GM21390 (cell line): ENCODE measurements around the gene GRAP.
"Not testable (repeated sequence)": the region's sequence is repeated elsewhere in the genome, so short reads cannot be mapped to it uniquely, and the experiment has no call there.

Experiments used
- ATAC-seq: cut with Tn5 transposase; IDR thresholded peaks from one replicate; pipeline ENCODE4 v1.9.1; 2021; ENCODE audit not compliant: unreplicated experiment

GRAP gene

DNA sequence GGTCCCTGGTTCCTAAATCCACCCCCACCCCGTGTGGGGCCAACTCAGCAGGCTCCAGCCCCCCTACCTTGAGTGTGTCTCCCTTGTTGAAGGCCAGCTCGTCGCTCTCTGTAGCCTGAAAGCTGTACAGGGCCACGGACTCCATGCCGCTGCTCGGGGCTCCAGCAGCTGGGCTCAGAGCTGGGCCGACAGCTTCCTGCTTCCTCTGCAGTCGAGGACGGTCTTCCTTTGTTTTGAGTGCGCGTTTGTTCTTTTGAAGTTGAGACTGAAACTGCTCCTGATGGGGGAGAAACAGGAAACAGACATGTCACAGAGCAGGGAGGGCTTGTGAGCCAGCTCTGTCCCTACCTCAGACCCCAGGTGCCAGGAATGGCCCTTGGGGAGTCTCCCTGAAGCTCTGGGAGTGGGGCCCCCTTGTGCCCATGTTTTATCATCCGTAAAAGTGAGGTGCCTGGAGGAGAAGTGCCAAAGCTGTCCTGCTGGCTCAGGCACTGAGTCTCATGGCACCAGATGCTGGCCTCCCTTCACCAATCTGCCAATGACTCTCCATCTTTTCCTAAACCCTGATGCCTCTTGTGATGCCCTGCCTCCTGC, at the start of gene GRAP:
Gene GRAP, minus strand, starts transcription at position 176 of the 594 bp plus-strand sequence. Its CDS starts 31 bp downstream, at position 145.
- ATAC-seq, result not testable (repeated sequence)

- ATAC-seq, result not testable (repeated sequence)
Observed at GRCh38 chr17:19093684-19094438, 47.1 kb upstream of the GRAP start.

DNA sequence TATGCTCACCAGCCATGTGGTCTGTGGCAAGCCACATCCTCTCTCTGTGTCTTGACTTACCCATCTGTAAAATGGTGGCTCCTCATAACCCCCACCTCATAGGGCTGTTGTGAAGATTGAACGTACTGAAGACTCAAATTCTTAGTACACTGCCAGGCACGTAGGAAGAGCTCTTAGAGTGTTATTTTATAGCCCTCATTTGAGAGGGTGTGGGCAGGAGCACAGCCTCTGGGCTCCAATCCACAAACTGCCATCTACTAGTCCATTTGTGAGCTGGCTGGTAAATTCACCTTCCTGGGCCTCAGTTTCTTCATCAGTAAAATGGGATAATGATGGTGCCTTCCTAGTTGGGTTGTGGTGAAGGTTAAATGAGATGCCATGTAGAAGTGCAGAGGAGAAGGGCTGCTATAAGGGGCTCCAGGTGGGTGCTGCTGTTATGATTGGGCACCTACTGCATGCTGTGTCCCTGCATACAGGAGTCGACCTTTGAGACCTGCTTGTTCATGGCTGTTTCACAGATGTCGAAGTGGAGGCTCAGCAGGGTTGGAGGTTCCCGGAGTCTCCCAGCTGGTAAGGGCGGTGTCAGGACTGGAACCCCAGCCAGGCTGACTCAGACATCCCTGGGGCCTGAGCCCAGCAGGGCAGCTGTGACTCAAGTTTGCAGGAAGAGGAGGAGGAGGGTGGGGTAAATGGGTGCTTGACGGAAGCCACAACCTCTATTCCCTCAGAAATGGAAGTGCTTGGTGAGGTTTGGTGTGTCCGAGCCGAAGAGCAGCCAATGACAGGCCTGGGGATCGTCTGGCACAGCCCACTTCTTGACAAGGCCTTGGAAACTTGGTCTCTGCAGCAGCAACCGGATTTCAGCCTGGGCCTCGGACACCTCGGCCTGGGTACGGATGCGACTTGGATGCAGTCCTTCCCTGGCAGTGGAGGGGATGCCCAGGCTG, 46.3 kb upstream of the GRAP start:
- not testable (repeated sequence) for ATAC-seq

GRCh38 chr17:19090058-19090772, 43.5 kb upstream of the GRAP start:
- ATAC-seq, result not testable (repeated sequence)

DNA sequence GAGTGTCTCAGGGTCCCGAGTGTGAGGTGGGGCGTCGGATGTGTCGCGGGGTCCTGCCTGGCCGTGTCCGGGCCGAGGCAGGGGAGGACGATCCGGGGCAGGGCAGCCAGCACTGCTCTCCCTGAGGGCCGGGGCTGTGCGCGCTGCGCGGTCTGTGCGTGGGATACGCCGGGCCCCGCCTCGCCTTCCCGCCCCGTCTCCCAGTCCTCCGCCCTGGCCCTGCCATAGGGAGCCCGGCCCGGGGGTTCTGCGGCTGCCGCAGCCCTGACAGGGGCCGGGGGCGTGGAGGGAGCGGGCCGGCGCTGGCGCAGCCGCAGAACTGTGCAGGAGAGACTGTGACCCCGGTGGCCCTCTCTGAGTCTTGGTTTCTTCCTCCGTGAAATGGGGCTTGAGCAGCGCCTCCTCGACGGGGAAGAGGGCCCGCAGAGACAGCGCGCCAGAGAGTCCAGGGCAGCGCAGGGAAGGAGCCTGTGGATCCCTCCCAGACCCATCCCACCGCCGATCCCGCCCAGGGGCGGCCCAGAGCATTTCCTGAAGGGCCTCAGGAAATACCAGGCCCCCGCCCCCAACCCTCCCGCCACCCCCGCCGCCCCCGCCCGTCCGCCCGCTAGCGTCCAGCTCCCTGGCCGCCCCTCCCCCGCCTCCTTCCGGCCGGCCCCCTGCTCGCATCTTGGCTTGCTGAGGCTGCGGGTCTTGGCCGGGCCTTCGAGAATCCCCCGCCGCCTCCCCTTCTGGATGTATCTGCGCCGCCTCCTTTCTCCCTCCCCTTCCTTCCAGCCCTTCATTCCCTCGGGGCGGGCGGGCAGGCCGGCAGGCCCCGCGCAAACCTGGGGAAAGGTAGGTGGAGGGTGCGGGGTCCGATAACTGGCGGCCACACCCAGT, 42.3 kb upstream of the GRAP start:
- ATAC-seq, result not testable (repeated sequence)

GRCh38 chr17:19077386-19077785, 30.6 kb upstream of the GRAP start:
- not testable (repeated sequence) for ATAC-seq

DNA sequence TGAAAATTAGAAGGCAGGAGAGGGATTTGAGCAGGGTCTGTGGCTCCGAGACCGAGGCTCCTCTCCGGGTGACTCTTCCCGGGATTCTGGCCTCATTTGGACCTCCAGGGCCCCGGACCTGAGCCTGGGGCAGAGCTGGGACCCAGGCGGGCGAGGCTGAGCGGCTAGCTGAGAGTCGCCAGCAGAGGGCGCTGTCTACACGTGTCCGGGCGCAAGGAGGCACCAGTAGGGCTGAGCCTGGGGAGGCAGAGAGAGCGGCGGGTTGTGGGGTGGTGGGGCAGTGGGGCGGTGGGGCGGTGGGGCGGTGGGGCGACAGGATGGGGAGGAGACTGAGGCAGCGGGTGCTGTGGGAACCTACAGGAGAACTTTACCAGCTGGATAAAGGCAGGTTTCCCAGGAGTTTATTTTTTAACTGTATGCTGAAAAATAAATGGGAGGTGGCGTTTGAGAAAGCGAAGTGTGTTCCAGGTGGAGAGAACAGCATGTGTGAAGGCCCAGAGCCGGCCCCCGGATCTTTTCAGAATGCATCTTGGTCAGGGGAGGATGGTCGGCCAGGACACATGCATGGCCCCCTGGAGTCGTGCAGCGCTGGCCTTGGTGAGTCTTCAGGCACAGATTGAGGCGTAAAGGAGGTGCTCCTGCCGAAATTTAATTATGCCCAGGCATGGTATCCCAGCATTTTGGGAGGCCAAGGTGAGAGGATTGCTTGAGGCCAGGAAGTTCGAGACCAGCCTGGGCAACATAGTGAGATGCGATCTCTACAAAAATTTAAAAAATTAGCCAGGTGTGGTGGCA, 29.8 kb upstream of the GRAP start:
- peak; percentile 53 for ATAC-seq

DNA sequence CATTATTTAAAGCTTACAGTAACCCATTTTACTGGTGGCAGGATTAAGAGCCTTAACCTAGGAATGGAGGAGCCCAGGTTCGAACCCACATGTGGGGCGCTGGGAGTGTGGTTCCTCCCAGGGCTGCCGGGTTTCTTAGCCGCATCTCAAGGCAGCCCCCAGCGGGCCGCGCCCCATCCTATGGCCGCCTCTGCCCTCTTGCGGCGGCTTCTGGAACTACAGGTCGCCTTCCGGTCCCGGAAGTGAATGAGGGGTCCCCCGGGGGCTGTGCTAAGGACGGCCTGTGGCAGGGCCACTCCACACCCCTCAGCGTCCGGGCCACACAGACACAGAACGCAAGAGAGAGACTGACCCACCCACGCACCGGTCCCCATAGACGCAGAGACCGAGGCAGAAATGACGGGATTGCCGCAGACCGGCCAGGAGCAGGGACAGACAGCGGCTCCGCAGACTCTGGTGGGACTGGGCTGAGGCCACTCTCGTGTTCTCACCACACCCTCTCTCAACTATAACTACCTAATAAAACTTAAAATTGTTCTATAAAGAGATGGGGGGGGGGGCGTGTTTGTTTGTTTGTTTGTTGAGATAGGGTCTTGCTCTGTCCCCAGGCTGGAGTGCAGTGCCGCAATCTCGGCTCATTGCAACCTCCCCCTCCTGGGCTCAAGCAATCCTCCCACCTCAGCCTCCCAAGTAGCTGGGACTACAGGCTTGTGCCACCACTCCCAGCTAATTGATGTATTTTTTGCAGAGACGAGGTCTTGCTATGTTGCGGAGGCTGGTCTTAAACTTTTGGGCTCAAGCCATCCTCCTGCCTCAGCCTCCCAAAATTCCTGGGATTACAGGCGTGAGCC, 23.8 kb upstream of the GRAP start:
- ATAC-seq, result not testable (repeated sequence)

GRCh38 chr17:19064378-19064777, 17.6 kb upstream of the GRAP start:
- not testable (repeated sequence) for ATAC-seq

GRCh38 chr17:19063326-19063956, 16.7 kb upstream of the GRAP start:
- peak; percentile 45 for ATAC-seq

- peak; percentile 63 for ATAC-seq
Observed at GRCh38 chr17:19062718-19063325, 16.1 kb upstream of the GRAP start.

- peak; percentile 37 for ATAC-seq
Observed at GRCh38 chr17:19062009-19062717, 15.4 kb upstream of the GRAP start.

DNA sequence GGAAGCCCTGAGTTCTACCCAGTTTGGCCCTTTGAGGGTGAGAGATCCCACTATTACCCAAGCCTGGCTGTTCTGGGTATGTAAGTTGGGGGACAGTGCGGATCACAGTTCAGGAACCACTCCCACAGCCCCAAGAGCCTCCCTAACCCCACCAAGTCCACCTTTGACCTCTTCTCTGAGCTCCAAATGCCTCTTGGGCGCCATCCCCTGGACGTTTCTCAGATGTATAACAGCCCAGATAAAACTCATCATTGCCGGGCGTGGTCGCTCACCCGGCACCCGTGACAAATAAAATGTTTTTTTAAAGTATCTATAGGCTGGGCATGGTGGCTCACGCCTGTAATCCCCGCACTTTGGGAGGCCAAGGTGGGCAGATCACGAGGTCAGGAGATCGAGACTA, 8.7 kb upstream of the GRAP start:
- not testable (repeated sequence) for ATAC-seq

GRCh38 chr17:19048826-19049225, 2.1 kb upstream of the GRAP start:
- not testable (repeated sequence) for ATAC-seq

GRCh38 chr17:19047510-19047909, 753 bp upstream of the GRAP start:
- ATAC-seq, result not testable (repeated sequence)

- not testable (repeated sequence) for ATAC-seq
Observed at GRCh38 chr17:19044643-19045042, 2.1 kb downstream of the GRAP start.
